ENCODE measurements around the gene ZRANB2. TPM values are rescaled to one million over a fixed set of nuclear protein-coding genes. Genes with fewer than 3 reads are reported as not detected.

Gene ZRANB2
- total and polyA plus RNA-seq, 2 donors (not counting 1 experiment from before 2014, with no cell fraction given), result 40.8 to 86.7 TPM

DNA sequence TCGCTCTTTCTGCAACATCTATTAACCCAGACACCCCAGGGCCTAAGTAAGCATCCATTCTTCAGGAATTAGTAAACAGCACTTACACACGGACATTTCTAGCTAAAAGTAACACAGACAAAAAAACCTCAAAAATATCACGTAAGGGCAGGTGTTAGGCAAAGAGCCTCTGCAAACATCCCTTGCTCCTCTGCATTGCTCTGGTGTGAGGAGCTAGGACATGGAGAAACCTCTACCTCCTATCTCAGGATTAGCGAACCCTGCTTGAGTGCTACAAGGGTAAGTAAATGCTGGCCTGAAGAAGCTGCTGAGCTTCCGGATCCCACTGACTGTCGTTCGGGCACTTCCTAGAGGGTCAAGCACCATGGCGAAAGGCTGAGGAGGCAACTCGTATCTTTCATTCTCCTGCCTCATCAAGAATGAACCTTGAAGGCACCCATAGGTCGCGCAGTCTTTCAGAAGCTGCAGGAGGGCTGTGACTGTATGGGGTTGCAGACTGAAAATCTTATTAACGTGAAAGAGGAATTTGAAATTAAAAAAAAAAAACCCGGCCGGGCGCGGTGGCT lies 35.3 kb downstream of the ZRANB2 start:
- Histone ChIP-seq H2AFZ (ENCODE audit: low read length) (no peak overlapping the region), H3K4me2 (ENCODE audit: extremely low read depth, insufficient read depth, low read length) (no peak overlapping the region), H4K20me1 (ENCODE audit: control insufficient read depth, extremely low read depth, insufficient read depth, low read length) (no peaks in the 10 kb centered on the region), H3K79me2 (ENCODE audit: control insufficient read depth, insufficient read depth, low read length) (no peaks in the 10 kb centered on the region), H3K4me3 (replicated peaks in 1 of 4; ENCODE audit: control extremely low read depth in 1 of 4, insufficient read depth in 1 of 4, low read depth in 3 of 4, low read length in 4 of 4) (no peak overlapping the region), H3K4me1 (ENCODE audit: control insufficient read depth, extremely low read depth, insufficient read depth, low read length) (no peaks in the 10 kb centered on the region), H3K9ac (ENCODE audit: insufficient read depth, low read length) (no peak overlapping the region), H3K9me3 (ENCODE audit: control insufficient read depth, insufficient read depth, low read depth, low read length) (no peaks in the 10 kb centered on the region), H3K27me3 (ENCODE audit: control insufficient read depth, insufficient read depth, low read length) (peaks cover 21% of the 10 kb centered on the region), H3K36me3 (ENCODE audit: control insufficient read depth, insufficient read depth, low read length) (no peaks in the 10 kb centered on the region), H3K27ac (ENCODE audit: insufficient read depth, low read length) (no peak overlapping the region)
- no peak for DNase-seq (ENCODE audit: low read depth in 2 of 2)
- no peak for TF ChIP-seq EZH2 (IDR thresholded peaks at IDR 0.05; ENCODE audit: low read length, missing control alignments)
- TF ChIP-seq CTCF (conservative IDR thresholded peaks at IDR 0.05 in 1 of 2, IDR thresholded peaks at IDR 0.05 in 1 of 2; ENCODE audit: low read depth in 1 of 2, low read length in 2 of 2), result no peak

DNA sequence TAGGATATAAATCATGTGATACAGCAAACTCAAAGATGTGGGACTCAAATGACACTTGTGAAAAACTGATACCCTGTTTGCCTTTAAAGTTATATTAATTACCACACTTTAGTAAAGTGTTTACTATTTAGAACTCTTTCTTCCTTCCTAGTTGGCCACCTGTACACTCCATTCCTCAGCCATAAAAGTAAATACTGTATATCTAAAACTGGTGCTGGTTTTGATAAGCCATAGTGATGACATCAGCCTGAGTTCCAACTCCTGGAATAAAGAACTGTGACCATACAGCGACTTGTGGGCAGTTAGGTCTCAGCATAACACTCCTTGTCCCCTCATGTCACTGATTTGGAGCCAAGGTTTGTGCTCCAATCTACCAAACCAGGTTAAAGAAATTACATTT lies 36.0 kb downstream of the ZRANB2 start:
- Histone ChIP-seq H3K9ac (ENCODE audit: insufficient read depth, low read length) (no peak overlapping the region), H2AFZ (ENCODE audit: low read length) (no peak overlapping the region), H4K20me1 (ENCODE audit: control insufficient read depth, extremely low read depth, insufficient read depth, low read length) (no peaks in the 10 kb centered on the region), H3K9me3 (ENCODE audit: control insufficient read depth, insufficient read depth, low read depth, low read length) (no peaks in the 10 kb centered on the region), H3K27me3 (ENCODE audit: control insufficient read depth, insufficient read depth, low read length) (peaks cover 21% of the 10 kb centered on the region), H3K4me3 (replicated peaks in 1 of 4; ENCODE audit: control extremely low read depth in 1 of 4, insufficient read depth in 1 of 4, low read depth in 3 of 4, low read length in 4 of 4) (no peak overlapping the region), H3K4me2 (ENCODE audit: extremely low read depth, insufficient read depth, low read length) (no peak overlapping the region), H3K27ac (ENCODE audit: insufficient read depth, low read length) (no peak overlapping the region), H3K79me2 (ENCODE audit: control insufficient read depth, insufficient read depth, low read length) (no peaks in the 10 kb centered on the region), H3K4me1 (ENCODE audit: control insufficient read depth, extremely low read depth, insufficient read depth, low read length) (no peaks in the 10 kb centered on the region), H3K36me3 (ENCODE audit: control insufficient read depth, insufficient read depth, low read length) (no peaks in the 10 kb centered on the region)
- DNase-seq (ENCODE audit: low read depth in 2 of 2), result no peak
- TF ChIP-seq CTCF (conservative IDR thresholded peaks at IDR 0.05 in 1 of 2, IDR thresholded peaks at IDR 0.05 in 1 of 2; ENCODE audit: low read depth in 1 of 2, low read length in 2 of 2), result no peak
- no peak for TF ChIP-seq EZH2 (IDR thresholded peaks at IDR 0.05; ENCODE audit: low read length, missing control alignments)

DNA sequence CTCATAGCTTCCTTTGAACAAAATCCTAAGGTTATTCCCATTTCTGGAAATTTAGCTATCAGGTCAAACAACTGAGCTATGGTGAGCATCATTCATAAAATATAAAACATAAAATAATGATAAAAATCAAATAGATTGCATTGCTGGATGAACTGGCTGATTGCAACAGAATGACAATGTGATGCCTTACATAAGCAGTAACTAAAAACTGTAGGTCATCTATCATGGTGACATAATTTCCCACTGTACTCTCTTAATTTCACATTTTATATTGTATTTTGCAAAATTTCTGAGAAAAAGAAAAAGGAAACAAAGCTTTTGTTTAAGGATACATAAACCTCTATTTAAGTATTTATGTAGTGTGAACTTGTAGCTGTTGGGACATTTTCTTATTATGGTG lies 37.8 kb downstream of the ZRANB2 start:
- H4K20me1 ChIP-seq (ENCODE audit: control insufficient read depth, extremely low read depth, insufficient read depth, low read length), result no peaks in the 10 kb centered on the region
- no peak overlapping the region for H3K4me3 ChIP-seq (replicated peaks in 1 of 4; ENCODE audit: control extremely low read depth in 1 of 4, insufficient read depth in 1 of 4, low read depth in 3 of 4, low read length in 4 of 4)
- no peak for TF ChIP-seq EZH2 (IDR thresholded peaks at IDR 0.05; ENCODE audit: low read length, missing control alignments)
- TF ChIP-seq CTCF (conservative IDR thresholded peaks at IDR 0.05 in 1 of 2, IDR thresholded peaks at IDR 0.05 in 1 of 2; ENCODE audit: low read depth in 1 of 2, low read length in 2 of 2), result no peak
- DNase-seq (ENCODE audit: low read depth in 2 of 2), result no peak
- no peaks in the 10 kb centered on the region for H3K9me3 ChIP-seq (ENCODE audit: control insufficient read depth, insufficient read depth, low read depth, low read length)
- no peaks in the 10 kb centered on the region for H3K4me1 ChIP-seq (ENCODE audit: control insufficient read depth, extremely low read depth, insufficient read depth, low read length)
- H2AFZ ChIP-seq (ENCODE audit: low read length), result no peak overlapping the region
- H3K79me2 ChIP-seq (ENCODE audit: control insufficient read depth, insufficient read depth, low read length), result no peaks in the 10 kb centered on the region
- no peak overlapping the region for H3K9ac ChIP-seq (ENCODE audit: insufficient read depth, low read length)
- H3K4me2 ChIP-seq (ENCODE audit: extremely low read depth, insufficient read depth, low read length), result no peak overlapping the region
- peaks cover 17% of the 10 kb centered on the region for H3K27me3 ChIP-seq (ENCODE audit: control insufficient read depth, insufficient read depth, low read length)
- H3K27ac ChIP-seq (ENCODE audit: insufficient read depth, low read length), result no peak overlapping the region
- no peaks in the 10 kb centered on the region for H3K36me3 ChIP-seq (ENCODE audit: control insufficient read depth, insufficient read depth, low read length)

All from fibroblast of lung (primary cell).